Measurements from ENCODE around the gene AKR7A3. TPM values are rescaled to one million over a fixed set of nuclear protein-coding genes. Genes with fewer than 3 reads are reported as not detected.

AKR7A3 gene
- total RNA-seq, 1 experiment from 2014 or later = 1.5 TPM

DNA sequence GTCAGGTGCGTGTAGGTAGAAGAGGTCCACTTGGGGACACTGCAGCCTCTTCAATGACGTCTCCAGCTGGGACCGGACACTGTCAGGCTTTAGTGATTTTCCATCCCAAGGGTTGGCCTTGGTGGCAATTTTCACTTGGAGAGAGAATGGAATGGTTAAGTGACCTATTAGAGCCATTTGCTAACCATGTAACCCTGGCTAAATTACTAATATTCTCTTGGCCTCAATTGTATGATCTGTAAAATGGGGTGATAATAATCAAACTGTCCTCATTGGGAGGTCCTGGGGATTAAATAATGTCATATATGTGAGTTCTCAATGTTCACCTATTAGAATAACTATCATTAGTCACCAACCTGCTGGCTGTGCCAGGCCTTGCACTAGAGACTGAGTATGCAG is 19.9 kb upstream of the AKR7A3 start:
- Mint-ChIP-seq H3K4me3 (no peak overlapping the region), H3K36me3 (peaks cover 35% of the 10 kb centered on the region), H3K9me3 (no peaks in the 10 kb centered on the region), H3K27ac (no peak overlapping the region), H3K27me3 (ENCODE audit: low read depth) (peaks cover 6% of the 10 kb centered on the region), H3K4me1 (peaks cover 13% of the 10 kb centered on the region)
- POLR2A ChIA-PET = no interaction called here
- CTCF ChIA-PET = no interaction called here
- ATAC-seq (no peak), DNase-seq (ENCODE audit: low spot score) (no peak)
- TF ChIP-seq, protein P1, sequence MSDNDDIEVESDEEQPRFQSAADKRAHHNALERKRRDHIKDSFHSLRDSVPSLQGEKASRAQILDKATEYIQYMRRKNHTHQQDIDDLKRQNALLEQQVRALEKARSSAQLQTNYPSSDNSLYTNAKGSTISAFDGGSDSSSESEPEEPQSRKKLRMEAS (CRISPR knock-in tag; IDR thresholded peaks at IDR 0.05) = no peak
- TF ChIP-seq, protein P2, sequence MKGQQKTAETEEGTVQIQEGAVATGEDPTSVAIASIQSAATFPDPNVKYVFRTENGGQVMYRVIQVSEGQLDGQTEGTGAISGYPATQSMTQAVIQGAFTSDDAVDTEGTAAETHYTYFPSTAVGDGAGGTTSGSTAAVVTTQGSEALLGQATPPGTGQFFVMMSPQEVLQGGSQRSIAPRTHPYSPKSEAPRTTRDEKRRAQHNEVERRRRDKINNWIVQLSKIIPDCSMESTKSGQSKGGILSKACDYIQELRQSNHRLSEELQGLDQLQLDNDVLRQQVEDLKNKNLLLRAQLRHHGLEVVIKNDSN (CRISPR knock-in tag; IDR thresholded peaks at IDR 0.05) = no peak
- TF ChIP-seq, protein P3, sequence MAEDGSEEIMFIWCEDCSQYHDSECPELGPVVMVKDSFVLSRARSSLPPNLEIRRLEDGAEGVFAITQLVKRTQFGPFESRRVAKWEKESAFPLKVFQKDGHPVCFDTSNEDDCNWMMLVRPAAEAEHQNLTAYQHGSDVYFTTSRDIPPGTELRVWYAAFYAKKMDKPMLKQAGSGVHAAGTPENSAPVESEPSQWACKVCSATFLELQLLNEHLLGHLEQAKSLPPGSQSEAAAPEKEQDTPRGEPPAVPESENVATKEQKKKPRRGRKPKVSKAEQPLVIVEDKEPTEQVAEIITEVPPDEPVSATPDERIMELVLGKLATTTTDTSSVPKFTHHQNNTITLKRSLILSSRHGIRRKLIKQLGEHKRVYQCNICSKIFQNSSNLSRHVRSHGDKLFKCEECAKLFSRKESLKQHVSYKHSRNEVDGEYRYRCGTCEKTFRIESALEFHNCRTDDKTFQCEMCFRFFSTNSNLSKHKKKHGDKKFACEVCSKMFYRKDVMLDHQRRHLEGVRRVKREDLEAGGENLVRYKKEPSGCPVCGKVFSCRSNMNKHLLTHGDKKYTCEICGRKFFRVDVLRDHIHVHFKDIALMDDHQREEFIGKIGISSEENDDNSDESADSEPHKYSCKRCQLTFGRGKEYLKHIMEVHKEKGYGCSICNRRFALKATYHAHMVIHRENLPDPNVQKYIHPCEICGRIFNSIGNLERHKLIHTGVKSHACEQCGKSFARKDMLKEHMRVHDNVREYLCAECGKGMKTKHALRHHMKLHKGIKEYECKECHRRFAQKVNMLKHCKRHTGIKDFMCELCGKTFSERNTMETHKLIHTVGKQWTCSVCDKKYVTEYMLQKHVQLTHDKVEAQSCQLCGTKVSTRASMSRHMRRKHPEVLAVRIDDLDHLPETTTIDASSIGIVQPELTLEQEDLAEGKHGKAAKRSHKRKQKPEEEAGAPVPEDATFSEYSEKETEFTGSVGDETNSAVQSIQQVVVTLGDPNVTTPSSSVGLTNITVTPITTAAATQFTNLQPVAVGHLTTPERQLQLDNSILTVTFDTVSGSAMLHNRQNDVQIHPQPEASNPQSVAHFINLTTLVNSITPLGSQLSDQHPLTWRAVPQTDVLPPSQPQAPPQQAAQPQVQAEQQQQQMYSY (CRISPR knock-in tag; IDR thresholded peaks at IDR 0.05) = no peak
- TF ChIP-seq CBFB (CRISPR knock-in tag; IDR thresholded peaks at IDR 0.05; ENCODE audit: low read depth) (no peak), MYBL2 (CRISPR knock-in tag; IDR thresholded peaks at IDR 0.05) (no peak), ZNF317 (CRISPR knock-in tag; IDR thresholded peaks at IDR 0.05; ENCODE audit: borderline replicate concordance, low read depth) (no peak), CREB1 (CRISPR knock-in tag; IDR thresholded peaks at IDR 0.05) (no peak), ZNF263 (CRISPR knock-in tag; IDR thresholded peaks at IDR 0.05; ENCODE audit: low read depth) (no peak), TP53 (CRISPR knock-in tag; IDR thresholded peaks at IDR 0.05) (no peak), JUN (CRISPR knock-in tag; IDR thresholded peaks at IDR 0.05) (no peak), KAT7 (CRISPR knock-in tag; IDR thresholded peaks at IDR 0.05; ENCODE audit: borderline replicate concordance) (no peak)
- TF ChIP-seq, protein P4, sequence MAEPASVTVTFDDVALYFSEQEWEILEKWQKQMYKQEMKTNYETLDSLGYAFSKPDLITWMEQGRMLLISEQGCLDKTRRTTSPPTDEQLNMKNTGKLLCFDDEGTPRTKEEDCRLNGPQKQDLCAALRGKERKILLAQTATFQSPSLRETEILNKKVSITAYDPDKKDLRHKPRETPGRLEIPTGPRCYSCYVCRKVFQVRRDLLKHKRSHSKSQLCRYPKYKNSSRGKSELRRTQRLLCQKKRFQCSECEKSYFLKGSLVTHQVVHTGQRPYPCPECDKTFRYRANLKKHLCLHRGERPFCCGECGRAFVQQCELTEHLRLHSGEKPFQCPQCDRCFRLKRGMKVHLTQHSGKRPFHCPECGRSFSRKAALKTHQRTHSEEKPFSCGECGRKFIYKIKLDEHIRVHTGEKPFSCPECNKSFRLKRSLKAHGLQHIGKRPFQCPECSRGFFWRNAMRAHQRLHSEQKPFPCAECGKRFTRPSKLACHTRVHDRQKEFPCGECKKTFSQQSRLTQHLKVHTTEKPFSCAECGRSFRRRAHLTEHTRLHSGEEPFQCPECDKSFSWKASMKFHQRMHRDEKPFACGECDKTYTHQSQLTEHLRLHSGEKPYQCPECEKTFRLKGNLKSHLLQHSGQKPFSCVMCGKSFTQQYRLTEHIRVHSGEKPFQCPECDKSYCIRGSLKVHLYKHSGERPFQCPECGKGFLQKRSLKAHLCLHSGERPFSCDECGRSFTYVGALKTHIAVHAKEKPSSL (CRISPR knock-in tag; conservative IDR thresholded peaks at IDR 0.05) = no peak
- TF ChIP-seq, protein P5, sequence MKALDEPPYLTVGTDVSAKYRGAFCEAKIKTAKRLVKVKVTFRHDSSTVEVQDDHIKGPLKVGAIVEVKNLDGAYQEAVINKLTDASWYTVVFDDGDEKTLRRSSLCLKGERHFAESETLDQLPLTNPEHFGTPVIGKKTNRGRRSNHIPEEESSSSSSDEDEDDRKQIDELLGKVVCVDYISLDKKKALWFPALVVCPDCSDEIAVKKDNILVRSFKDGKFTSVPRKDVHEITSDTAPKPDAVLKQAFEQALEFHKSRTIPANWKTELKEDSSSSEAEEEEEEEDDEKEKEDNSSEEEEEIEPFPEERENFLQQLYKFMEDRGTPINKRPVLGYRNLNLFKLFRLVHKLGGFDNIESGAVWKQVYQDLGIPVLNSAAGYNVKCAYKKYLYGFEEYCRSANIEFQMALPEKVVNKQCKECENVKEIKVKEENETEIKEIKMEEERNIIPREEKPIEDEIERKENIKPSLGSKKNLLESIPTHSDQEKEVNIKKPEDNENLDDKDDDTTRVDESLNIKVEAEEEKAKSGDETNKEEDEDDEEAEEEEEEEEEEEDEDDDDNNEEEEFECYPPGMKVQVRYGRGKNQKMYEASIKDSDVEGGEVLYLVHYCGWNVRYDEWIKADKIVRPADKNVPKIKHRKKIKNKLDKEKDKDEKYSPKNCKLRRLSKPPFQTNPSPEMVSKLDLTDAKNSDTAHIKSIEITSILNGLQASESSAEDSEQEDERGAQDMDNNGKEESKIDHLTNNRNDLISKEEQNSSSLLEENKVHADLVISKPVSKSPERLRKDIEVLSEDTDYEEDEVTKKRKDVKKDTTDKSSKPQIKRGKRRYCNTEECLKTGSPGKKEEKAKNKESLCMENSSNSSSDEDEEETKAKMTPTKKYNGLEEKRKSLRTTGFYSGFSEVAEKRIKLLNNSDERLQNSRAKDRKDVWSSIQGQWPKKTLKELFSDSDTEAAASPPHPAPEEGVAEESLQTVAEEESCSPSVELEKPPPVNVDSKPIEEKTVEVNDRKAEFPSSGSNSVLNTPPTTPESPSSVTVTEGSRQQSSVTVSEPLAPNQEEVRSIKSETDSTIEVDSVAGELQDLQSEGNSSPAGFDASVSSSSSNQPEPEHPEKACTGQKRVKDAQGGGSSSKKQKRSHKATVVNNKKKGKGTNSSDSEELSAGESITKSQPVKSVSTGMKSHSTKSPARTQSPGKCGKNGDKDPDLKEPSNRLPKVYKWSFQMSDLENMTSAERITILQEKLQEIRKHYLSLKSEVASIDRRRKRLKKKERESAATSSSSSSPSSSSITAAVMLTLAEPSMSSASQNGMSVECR (CRISPR knock-in tag; IDR thresholded peaks at IDR 0.05; ENCODE audit: borderline replicate concordance) = no peak
- TF ChIP-seq, protein P6, sequence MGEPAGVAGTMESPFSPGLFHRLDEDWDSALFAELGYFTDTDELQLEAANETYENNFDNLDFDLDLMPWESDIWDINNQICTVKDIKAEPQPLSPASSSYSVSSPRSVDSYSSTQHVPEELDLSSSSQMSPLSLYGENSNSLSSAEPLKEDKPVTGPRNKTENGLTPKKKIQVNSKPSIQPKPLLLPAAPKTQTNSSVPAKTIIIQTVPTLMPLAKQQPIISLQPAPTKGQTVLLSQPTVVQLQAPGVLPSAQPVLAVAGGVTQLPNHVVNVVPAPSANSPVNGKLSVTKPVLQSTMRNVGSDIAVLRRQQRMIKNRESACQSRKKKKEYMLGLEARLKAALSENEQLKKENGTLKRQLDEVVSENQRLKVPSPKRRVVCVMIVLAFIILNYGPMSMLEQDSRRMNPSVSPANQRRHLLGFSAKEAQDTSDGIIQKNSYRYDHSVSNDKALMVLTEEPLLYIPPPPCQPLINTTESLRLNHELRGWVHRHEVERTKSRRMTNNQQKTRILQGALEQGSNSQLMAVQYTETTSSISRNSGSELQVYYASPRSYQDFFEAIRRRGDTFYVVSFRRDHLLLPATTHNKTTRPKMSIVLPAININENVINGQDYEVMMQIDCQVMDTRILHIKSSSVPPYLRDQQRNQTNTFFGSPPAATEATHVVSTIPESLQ (CRISPR knock-in tag; IDR thresholded peaks at IDR 0.05) = no peak
- TF ChIP-seq, protein P7, sequence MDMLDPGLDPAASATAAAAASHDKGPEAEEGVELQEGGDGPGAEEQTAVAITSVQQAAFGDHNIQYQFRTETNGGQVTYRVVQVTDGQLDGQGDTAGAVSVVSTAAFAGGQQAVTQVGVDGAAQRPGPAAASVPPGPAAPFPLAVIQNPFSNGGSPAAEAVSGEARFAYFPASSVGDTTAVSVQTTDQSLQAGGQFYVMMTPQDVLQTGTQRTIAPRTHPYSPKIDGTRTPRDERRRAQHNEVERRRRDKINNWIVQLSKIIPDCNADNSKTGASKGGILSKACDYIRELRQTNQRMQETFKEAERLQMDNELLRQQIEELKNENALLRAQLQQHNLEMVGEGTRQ (CRISPR knock-in tag; IDR thresholded peaks at IDR 0.05) = no peak
- TF ChIP-seq, protein P8, sequence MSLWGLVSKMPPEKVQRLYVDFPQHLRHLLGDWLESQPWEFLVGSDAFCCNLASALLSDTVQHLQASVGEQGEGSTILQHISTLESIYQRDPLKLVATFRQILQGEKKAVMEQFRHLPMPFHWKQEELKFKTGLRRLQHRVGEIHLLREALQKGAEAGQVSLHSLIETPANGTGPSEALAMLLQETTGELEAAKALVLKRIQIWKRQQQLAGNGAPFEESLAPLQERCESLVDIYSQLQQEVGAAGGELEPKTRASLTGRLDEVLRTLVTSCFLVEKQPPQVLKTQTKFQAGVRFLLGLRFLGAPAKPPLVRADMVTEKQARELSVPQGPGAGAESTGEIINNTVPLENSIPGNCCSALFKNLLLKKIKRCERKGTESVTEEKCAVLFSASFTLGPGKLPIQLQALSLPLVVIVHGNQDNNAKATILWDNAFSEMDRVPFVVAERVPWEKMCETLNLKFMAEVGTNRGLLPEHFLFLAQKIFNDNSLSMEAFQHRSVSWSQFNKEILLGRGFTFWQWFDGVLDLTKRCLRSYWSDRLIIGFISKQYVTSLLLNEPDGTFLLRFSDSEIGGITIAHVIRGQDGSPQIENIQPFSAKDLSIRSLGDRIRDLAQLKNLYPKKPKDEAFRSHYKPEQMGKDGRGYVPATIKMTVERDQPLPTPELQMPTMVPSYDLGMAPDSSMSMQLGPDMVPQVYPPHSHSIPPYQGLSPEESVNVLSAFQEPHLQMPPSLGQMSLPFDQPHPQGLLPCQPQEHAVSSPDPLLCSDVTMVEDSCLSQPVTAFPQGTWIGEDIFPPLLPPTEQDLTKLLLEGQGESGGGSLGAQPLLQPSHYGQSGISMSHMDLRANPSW (CRISPR knock-in tag; conservative IDR thresholded peaks at IDR 0.05; ENCODE audit: low read depth) = no peak
- TF ChIP-seq, protein P9, sequence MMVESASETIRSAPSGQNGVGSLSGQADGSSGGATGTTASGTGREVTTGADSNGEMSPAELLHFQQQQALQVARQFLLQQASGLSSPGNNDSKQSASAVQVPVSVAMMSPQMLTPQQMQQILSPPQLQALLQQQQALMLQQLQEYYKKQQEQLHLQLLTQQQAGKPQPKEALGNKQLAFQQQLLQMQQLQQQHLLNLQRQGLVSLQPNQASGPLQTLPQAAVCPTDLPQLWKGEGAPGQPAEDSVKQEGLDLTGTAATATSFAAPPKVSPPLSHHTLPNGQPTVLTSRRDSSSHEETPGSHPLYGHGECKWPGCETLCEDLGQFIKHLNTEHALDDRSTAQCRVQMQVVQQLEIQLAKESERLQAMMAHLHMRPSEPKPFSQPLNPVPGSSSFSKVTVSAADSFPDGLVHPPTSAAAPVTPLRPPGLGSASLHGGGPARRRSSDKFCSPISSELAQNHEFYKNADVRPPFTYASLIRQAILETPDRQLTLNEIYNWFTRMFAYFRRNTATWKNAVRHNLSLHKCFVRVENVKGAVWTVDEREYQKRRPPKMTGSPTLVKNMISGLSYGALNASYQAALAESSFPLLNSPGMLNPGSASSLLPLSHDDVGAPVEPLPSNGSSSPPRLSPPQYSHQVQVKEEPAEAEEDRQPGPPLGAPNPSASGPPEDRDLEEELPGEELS (CRISPR knock-in tag; IDR thresholded peaks at IDR 0.05) = no peak
